IMR-90 (cell line): ENCODE measurements around the gene ADGRD2.

Source experiments
- BHLHE40 ChIP-seq: fragments of 150-350 bp; IDR thresholded peaks from 2 replicates; pipeline ENCODE4 v1.6.1; 2016; ENCODE audit warnings: mild to moderate bottlenecking, low read depth, low read length
- CEBPB ChIP-seq: IDR thresholded peaks from 2 replicates; pipeline ENCODE4 v1.6.1; 2012; ENCODE audit warnings: low read depth, low read length, improper control_type of control experiment
- POLR2A ChIP-seq: IDR thresholded peaks from 2 replicates; pipeline ENCODE4 v1.6.1; 2012; ENCODE audit warnings: mild to moderate bottlenecking, low read depth, low read length
- TF ChIP-seq, protein P1 (sequence below): conservative IDR thresholded peaks from 2 replicates; pipeline ENCODE4 v1.5.1; 2012; ENCODE audit warnings: mild to moderate bottlenecking, low read depth, low read length, improper control_type of control experiment

DNA sequence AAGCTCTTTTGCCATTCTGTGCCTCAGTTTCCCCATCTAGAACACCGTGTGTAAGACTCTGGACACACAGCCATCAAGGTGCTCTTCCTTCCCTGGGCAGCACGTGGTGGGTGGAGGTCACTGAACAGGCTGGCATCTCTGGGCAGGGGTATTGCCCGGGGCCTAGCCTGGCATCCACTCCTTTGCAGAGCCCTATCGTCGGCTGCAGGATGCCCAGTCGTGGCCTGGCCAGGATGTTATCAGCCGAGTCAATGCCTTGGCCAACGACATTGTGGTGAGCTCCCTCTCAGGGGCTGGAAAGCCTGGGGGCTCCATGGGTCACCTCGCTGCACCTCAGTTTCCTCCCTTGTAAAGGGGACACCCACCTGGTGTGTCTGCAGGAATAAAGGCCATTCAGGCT is 4.0 kb downstream of the ADGRD2 start:
- TF ChIP-seq POLR2A (no peak), BHLHE40 (no peak), CEBPB (no peak)
- TF ChIP-seq, protein P1, sequence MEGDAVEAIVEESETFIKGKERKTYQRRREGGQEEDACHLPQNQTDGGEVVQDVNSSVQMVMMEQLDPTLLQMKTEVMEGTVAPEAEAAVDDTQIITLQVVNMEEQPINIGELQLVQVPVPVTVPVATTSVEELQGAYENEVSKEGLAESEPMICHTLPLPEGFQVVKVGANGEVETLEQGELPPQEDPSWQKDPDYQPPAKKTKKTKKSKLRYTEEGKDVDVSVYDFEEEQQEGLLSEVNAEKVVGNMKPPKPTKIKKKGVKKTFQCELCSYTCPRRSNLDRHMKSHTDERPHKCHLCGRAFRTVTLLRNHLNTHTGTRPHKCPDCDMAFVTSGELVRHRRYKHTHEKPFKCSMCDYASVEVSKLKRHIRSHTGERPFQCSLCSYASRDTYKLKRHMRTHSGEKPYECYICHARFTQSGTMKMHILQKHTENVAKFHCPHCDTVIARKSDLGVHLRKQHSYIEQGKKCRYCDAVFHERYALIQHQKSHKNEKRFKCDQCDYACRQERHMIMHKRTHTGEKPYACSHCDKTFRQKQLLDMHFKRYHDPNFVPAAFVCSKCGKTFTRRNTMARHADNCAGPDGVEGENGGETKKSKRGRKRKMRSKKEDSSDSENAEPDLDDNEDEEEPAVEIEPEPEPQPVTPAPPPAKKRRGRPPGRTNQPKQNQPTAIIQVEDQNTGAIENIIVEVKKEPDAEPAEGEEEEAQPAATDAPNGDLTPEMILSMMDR = no peak
